Right atrium auricular region (tissue), 2 donors: ENCODE measurements around the gene RUSF1. TPM values are rescaled to one million over a fixed set of nuclear protein-coding genes. Genes with fewer than 3 reads are reported as not detected.
"Not testable (repeated sequence)": the region's sequence is repeated elsewhere in the genome, so short reads cannot be mapped to it uniquely, and the experiment has no call there.

Experiments
- DNase-seq: peaks from one replicate; pipeline ENCODE4 v3.0.0-alpha.2; 2019; ENCODE audit warnings: low spot score
- H3K27ac ChIP-seq, 2 donors: fragments of 200-600 bp; sonication (generic); 1 replicate in 1 of 2; 2 replicates in 1 of 2; pipeline ENCODE4 v1.5.1; 2016 to 2019
- H3K27me3 ChIP-seq, 2 donors: fragments of 200-600 bp; sonication (generic); one replicate each; pipeline versions ENCODE4 v1.5.1 to v1.6.0; 2017 to 2019
- H3K36me3 ChIP-seq: fragments of 200-600 bp; sonication (generic); one replicate; pipeline ENCODE4 v1.5.1; 2016
- H3K4me1 ChIP-seq, 2 donors: fragments of 200-600 bp; sonication (generic); one replicate each; pipeline versions ENCODE4 v1.5.1 to v1.6.0; 2017 to 2019
- H3K4me3 ChIP-seq, 2 donors: fragments of 200-600 bp; sonication (generic); 1 replicate in 1 of 2; 2 replicates in 1 of 2; pipeline ENCODE4 v1.5.1; 2017 to 2019; ENCODE audit warnings: mild to moderate bottlenecking in 1 of 2, moderate library complexity in 1 of 2
- H3K9me3 ChIP-seq, 2 donors: fragments of 200-600 bp; sonication (generic); one replicate each; pipeline ENCODE4 v1.5.1; 2019
- total RNA-seq, 2 donors: library from RNA; depleted of rRNA; stranded (reverse); fragments of >200 nt; gene quantifications; one replicate each; pipeline ENCODE4 v1.1.0, GENCODE V29; 2016
- TF ChIP-seq, protein P1 (sequence below), 2 donors: fragments of 200-600 bp; sonication (generic); IDR thresholded peaks; one replicate each; pipeline ENCODE4 v1.5.1; 2019; ENCODE audit warnings: antibody characterized with exemption in 2 of 2

RUSF1 gene
- total RNA-seq, 2 donors from 2014 or later = 33.3 TPM

DNA sequence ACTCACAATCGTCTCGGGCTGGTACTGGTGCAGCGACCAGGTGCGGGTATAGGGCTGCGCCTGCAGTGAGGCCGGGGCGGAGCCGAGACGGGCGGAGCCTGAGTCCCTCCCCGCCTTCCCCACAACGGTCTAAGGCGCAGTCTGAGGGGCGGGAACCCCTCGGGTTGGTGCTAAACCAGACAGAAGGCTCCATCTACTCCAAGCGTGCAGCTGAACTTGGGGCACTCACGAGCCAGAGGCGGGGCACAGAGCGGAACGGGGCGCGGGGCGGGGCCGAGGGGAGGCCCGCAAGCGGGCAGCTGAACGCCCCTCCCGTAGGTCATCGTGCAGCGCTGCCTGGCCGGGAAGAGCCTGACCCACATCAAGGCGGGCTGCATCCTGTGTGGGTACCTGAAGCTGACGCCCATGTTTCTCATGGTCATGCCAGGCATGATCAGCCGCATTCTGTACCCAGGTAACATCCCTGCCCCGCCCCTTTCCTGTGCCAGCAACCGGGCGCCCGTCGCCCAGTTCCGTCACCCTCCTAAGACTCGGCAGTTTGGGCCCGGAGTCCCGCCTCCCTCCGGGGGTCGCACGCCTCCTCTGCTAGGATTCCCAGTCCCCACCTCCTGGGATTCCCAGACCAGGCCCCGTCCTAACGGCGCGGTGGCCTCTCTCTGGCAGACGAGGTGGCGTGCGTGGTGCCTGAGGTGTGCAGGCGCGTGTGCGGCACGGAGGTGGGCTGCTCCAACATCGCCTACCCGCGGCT lies 20.3 kb downstream of the RUSF1 start:
- DNase-seq = no peak
- Histone ChIP-seq H3K36me3 (peaks cover 14% of the 10 kb centered on the region), H3K27me3 (no peaks in the 10 kb centered on the region), H3K4me1 (peaks cover 0 to 19% of the 10 kb centered on the region in 2 donors), H3K9me3 (no peaks in the 10 kb centered on the region), H3K4me3 (peak overlapping the region; percentile 41 to 53), H3K27ac (no peak overlapping the region)
- TF ChIP-seq, protein P1, sequence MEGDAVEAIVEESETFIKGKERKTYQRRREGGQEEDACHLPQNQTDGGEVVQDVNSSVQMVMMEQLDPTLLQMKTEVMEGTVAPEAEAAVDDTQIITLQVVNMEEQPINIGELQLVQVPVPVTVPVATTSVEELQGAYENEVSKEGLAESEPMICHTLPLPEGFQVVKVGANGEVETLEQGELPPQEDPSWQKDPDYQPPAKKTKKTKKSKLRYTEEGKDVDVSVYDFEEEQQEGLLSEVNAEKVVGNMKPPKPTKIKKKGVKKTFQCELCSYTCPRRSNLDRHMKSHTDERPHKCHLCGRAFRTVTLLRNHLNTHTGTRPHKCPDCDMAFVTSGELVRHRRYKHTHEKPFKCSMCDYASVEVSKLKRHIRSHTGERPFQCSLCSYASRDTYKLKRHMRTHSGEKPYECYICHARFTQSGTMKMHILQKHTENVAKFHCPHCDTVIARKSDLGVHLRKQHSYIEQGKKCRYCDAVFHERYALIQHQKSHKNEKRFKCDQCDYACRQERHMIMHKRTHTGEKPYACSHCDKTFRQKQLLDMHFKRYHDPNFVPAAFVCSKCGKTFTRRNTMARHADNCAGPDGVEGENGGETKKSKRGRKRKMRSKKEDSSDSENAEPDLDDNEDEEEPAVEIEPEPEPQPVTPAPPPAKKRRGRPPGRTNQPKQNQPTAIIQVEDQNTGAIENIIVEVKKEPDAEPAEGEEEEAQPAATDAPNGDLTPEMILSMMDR (IDR thresholded peaks at IDR 0.05) = no peak

DNA sequence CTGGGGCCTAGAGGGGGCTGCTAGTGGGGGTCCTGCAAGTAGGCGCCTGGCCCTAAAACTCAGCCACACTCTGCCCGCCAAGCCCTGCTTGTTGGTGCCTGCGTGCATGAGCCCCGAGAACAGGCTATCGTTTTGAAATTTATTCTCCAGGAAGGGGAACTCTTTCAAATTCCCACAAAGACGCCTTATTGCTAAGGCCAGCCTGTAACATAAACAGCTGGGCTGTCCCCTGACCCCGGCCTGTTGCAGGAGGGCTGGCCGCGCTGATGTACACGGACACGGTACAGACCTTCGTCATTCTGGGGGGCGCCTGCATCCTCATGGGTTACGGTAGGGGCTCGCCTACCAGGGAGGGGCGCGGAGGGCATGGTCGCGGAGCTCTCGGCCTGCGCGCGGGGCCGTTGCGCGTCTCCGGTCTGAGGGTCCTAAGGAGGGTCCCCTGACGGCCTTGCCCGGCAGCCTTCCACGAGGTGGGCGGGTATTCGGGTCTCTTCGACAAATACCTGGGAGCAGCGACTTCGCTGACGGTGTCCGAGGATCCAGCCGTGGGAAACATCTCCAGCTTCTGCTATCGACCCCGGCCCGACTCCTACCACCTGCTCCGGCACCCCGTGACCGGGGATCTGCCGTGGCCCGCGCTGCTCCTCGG lies 21.0 kb downstream of the RUSF1 start:
- H3K4me3 ChIP-seq = peak overlapping the region; percentile 41 to 53
- no peaks in the 10 kb centered on the region for H3K9me3 ChIP-seq
- peaks cover 7% of the 10 kb centered on the region for H3K36me3 ChIP-seq
- no peak for DNase-seq
- TF ChIP-seq, protein P1 (IDR thresholded peaks at IDR 0.05) = no peak
- H3K27ac ChIP-seq = no peak overlapping the region
- peaks cover 0 to 19% of the 10 kb centered on the region in 2 donors for H3K4me1 ChIP-seq
- no peaks in the 10 kb centered on the region for H3K27me3 ChIP-seq

DNA sequence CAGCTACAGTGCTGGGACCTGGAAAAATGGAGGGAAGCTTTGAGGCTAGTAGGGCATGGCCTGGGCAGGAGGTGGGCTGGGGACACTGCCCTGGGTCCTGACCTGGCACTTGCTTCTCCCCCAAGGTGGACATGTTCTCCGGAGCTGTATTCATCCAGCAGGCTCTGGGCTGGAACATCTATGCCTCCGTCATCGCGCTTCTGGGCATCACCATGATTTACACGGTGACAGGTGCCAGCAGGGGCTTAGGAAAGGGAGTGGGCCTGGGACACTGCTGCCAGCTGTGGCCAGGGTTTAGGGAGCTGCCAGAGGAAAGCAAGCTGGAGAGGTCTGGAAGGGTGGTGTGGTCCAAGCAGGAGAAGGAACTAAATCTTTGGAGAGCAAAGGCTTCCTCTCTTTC lies 22.1 kb downstream of the RUSF1 start:
- TF ChIP-seq, protein P1 (IDR thresholded peaks at IDR 0.05) = no peak
- no peak for DNase-seq
- Histone ChIP-seq H3K27me3 (no peaks in the 10 kb centered on the region), H3K27ac (no peak overlapping the region), H3K4me1 (peaks cover 0 to 22% of the 10 kb centered on the region in 2 donors), H3K9me3 (no peaks in the 10 kb centered on the region), H3K4me3 (no peak overlapping the region), H3K36me3 (no peaks in the 10 kb centered on the region)

DNA sequence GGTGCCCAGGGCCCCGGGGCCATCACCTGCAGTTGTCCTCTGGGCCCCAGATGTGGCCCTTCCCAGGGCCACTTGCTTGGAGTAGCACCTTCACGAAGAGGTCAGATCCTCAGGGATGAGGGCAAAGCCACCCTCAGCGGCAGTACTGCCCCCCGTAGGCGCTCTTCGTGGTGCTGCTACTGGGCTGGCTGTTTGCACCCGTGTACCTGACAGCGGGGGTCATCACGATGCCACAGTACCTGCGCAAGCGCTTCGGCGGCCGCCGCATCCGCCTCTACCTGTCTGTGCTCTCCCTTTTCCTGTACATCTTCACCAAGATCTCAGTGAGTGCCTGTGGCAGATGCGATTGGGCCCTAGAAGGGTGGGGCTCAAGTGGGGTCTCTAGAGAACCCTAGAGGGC lies 22.6 kb downstream of the RUSF1 start:
- no peaks in the 10 kb centered on the region for H3K9me3 ChIP-seq
- DNase-seq = no peak
- no peak overlapping the region for H3K27ac ChIP-seq
- no peaks in the 10 kb centered on the region for H3K27me3 ChIP-seq
- H3K36me3 ChIP-seq = no peaks in the 10 kb centered on the region
- peaks cover 0 to 27% of the 10 kb centered on the region in 2 donors for H3K4me1 ChIP-seq
- TF ChIP-seq, protein P1 (IDR thresholded peaks at IDR 0.05) = no peak
- no peak overlapping the region for H3K4me3 ChIP-seq

DNA sequence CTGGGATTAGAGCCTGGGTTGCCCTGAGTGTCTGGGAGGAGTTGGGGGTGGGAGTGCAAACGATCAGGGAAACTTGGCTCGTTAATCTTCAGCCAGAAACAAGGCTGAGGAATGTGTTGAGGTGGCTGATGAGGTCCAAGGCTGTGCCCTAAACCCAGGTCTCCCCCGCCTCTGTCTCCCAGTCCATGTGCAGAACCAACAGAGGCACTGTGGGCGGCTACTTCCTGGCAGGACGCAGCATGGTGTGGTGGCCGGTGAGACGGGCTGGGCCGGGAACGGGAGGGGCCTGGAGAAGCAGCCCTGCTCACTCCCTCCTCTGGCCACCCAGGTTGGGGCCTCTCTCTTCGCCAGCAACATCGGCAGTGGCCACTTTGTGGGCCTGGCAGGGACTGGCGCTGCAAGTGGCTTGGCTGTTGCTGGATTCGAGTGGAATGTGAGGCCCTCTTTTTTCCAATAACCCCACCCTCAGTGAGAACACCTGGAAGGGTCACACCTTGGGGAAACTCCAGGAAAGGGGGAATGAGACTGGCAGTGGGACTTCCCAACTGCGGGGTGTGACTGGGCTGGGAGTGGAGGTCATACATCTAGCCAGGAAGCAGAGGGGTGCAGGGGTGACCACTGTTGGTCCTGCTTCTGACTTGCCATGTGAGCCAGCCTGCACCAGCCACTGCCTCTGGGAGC lies 23.6 kb downstream of the RUSF1 start:
- Histone ChIP-seq H3K36me3 (no peaks in the 10 kb centered on the region), H3K27me3 (no peaks in the 10 kb centered on the region), H3K4me1 (peaks cover 0 to 37% of the 10 kb centered on the region in 2 donors), H3K9me3 (no peaks in the 10 kb centered on the region), H3K27ac (no peak overlapping the region), H3K4me3 (no peak overlapping the region)
- no peak for DNase-seq
- TF ChIP-seq, protein P1 (IDR thresholded peaks at IDR 0.05) = no peak

DNA sequence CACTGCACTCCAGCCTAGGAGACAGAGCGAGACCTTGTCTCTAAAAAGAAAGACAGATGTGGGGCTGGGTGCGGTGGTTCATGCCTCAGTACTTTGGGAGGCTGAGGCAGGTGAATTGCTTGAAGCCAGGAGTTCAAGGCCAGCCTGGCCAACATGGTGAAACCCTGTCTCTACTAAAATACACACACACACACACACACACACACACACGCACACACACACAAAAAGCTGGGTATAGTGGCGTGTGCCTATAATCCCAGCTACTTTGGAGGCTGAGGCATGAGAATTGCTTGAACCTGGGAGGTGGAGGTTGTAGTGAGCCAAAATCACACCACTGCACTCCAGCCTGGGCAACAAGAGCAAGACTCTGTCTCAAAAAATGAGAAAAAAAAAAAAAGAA lies 24.1 kb downstream of the RUSF1 start:
- H3K4me1 ChIP-seq = peaks cover 0 to 37% of the 10 kb centered on the region in 2 donors
- H3K36me3 ChIP-seq, DNase-seq, H3K4me3 ChIP-seq, H3K27ac ChIP-seq, H3K27me3 ChIP-seq, H3K9me3 ChIP-seq: not testable (repeated sequence)
